Pancreas (tissue), 10 donors: ENCODE data around the gene IGSF21. TPM values are rescaled to one million over a fixed set of nuclear protein-coding genes. Genes with fewer than 3 reads are reported as not detected.
A peak's percentile ranks its signal among the peaks of the same experiment; 100 is the strongest.

Source experiments
- ATAC-seq, 4 donors: fragments of 200-7000 bp; cut with Tn5 transposase; one replicate each; pipeline versions ENCODE4 v1.8.0 to v1.9.1; 2020; ENCODE audit warnings: mild to moderate bottlenecking in 4 of 4, moderate library complexity in 4 of 4
- DNase-seq, 6 donors: peaks; one replicate each; pipeline ENCODE4 v3.0.0-alpha.2; 2020
- FAIRE-seq: peaks from 2 replicates; lab custom pipeline; 2012; peaks lifted over from hg19 to GRCh38; lab: Jason Lieb, UNC
- H3K27ac ChIP-seq, 4 donors: fragments of 200-600 bp; sonication (generic); 1 replicate in 3 of 4; 2 replicates in 1 of 4; pipeline versions ENCODE4 v1.5.0 to v1.8.0; 2020
- H3K27me3 ChIP-seq, 4 donors: fragments of 200-600 bp; one replicate each; pipeline ENCODE4 v1.8.0; 2021
- H3K36me3 ChIP-seq, 3 donors: fragments of 200-600 bp; sonication (generic) in 1 of 3; one replicate each; pipeline versions ENCODE4 v1.5.0 to v1.8.0; 2020 to 2021
- H3K4me1 ChIP-seq, 3 donors: fragments of 200-600 bp; one replicate each; pipeline ENCODE4 v1.8.0; 2021
- H3K4me3 ChIP-seq, 4 donors: fragments of 200-600 bp; sonication (generic) in 2 of 4; one replicate each; pipeline versions ENCODE4 v1.5.0 to v1.8.0; 2020 to 2021
- H3K9me3 ChIP-seq, 4 donors: fragments of 200-600 bp; one replicate each; pipeline ENCODE4 v1.8.0; 2021
- CTCF ChIP-seq, 4 donors: fragments of 200-600 bp; sonication (generic) in 3 of 4; IDR thresholded peaks; one replicate each; pipeline versions ENCODE4 v1.5.0 to v1.8.0; 2021; ENCODE audit warnings: antibody characterized with exemption in 4 of 4
- WGBS, 2 donors: extraction: QIAGEN DNeasy Blood & Tissue Kit; methylation state at CpG; one replicate each; pipeline ENCODE4 v1.1.7; 2013; 5-methylcytosine and 5-hydroxymethylcytosine counted together
- intact Hi-C, 3 donors: fragments of 100-400 bp; cut with DNase I; formaldehyde crosslinking; loops; one replicate each; pipeline versions ENCODE4 v1.11.1 to v1.14.2; 2022
- polyA plus RNA-seq, 2 donors: library from polyadenylated mRNA; stranded (reverse); fragments of 200-250 nt; gene quantifications; one replicate each; pipeline ENCODE4 v1.2.3, GENCODE V29; 2013
- total RNA-seq, 6 donors: library from RNA; stranded (reverse); fragmentation: NEBNext Ultra II Directional in 4 of 6; extraction: Animal tissue kit (Norgen Biotek cat#: 25700) in 4 of 6; gene quantifications; one replicate each; pipeline versions ENCODE4 v1.2.1 to v1.2.4, GENCODE V29; 2021 to 2023
- donor health status: healthy with polysubstance abuse.
- donor health status: DM: no; HTN: no; CAD: no; lungs with moderate emphysema.
- donor health status: DM: no; HTN: no; CAD: no.
- donor health status: control.
- donor health status: control.
- donor health status: Bipolar disorder and iron deficiency.
- donor health status: DM: yes; HTN: yes; CAD: no.
- donor health status: DM: no; HTN: no; CAD: no.
- donor health status: DM: no; HTN: no; CAD: no.
- donor health status: DM: yes; HTN: yes; CAD: no.

Gene IGSF21
- total and polyA plus RNA-seq, 8 donors, result 0.28 to 1.3 (median 0.92) TPM; not detected in 1

GRCh38 chr1:18116777-18117176, 9.2 kb downstream of the IGSF21 start:
- Histone ChIP-seq H3K27ac (no peak overlapping the region), H3K9me3 (no peaks in the 10 kb centered on the region), H3K27me3 (peaks cover 0 to 11% (median 0%) of the 10 kb centered on the region in 4 donors), H3K36me3 (no peaks in the 10 kb centered on the region), H3K4me1 (no peaks in the 10 kb centered on the region), H3K4me3 (no peak overlapping the region)
- WGBS, 2 donors, result 75 to 82% methylated on average over 1 of the region's 1 CpG
- FAIRE-seq, result no peak
- no peak for DNase-seq
- ATAC-seq, result no peak
- no peak for TF ChIP-seq CTCF (IDR thresholded peaks at IDR 0.05)
- intact Hi-C loops, result no loop called here

- Histone ChIP-seq H3K4me3 (no peak overlapping the region), H3K27me3 (peaks cover 0 to 7% (median 0%) of the 10 kb centered on the region in 4 donors), H3K36me3 (no peaks in the 10 kb centered on the region), H3K4me1 (no peaks in the 10 kb centered on the region), H3K9me3 (no peaks in the 10 kb centered on the region), H3K27ac (no peak overlapping the region)
- WGBS, 2 donors, result 36 to 37% methylated on average over 13 of the region's 13 CpGs
- TF ChIP-seq CTCF (IDR thresholded peaks at IDR 0.05), result no peak
- peak in 2 of 4 donors; percentile 25 to 62 for ATAC-seq
- intact Hi-C loops, result no loop called here
- FAIRE-seq, result no peak
- DNase-seq, result no peak
Observed at GRCh38 chr1:18118078-18118477, 10.5 kb downstream of the IGSF21 start.

- no peak for DNase-seq
- Histone ChIP-seq H3K9me3 (no peaks in the 10 kb centered on the region), H3K4me3 (no peak overlapping the region), H3K4me1 (no peaks in the 10 kb centered on the region), H3K36me3 (no peaks in the 10 kb centered on the region), H3K27ac (no peak overlapping the region), H3K27me3 (peaks cover 0 to 7% (median 0%) of the 10 kb centered on the region in 4 donors)
- FAIRE-seq, result no peak
- 19 to 23% methylated on average over 3 of the region's 3 CpGs for WGBS, 2 donors
- ATAC-seq, result peak in 1 of 4 donors; percentile 14
- no peak for TF ChIP-seq CTCF (IDR thresholded peaks at IDR 0.05)
- intact Hi-C loops, result no loop called here
Observed at GRCh38 chr1:18118491-18118890, 10.9 kb downstream of the IGSF21 start.

- Histone ChIP-seq H3K27me3 (peaks cover 0 to 7% (median 0%) of the 10 kb centered on the region in 4 donors), H3K9me3 (no peaks in the 10 kb centered on the region), H3K36me3 (no peaks in the 10 kb centered on the region), H3K4me1 (no peaks in the 10 kb centered on the region), H3K27ac (no peak overlapping the region), H3K4me3 (no peak overlapping the region)
- WGBS, 2 donors, result 58 to 71% methylated on average over 3 of the region's 3 CpGs
- intact Hi-C loops, result no loop called here
- no peak for FAIRE-seq
- ATAC-seq, result no peak
- DNase-seq, result no peak
- no peak for TF ChIP-seq CTCF (IDR thresholded peaks at IDR 0.05)
Observed at GRCh38 chr1:18119289-18119688, 11.7 kb downstream of the IGSF21 start.

- TF ChIP-seq CTCF (IDR thresholded peaks at IDR 0.05), result no peak
- Histone ChIP-seq H3K27me3 (peaks cover 0 to 7% (median 0%) of the 10 kb centered on the region in 4 donors), H3K36me3 (no peaks in the 10 kb centered on the region), H3K4me1 (no peaks in the 10 kb centered on the region), H3K4me3 (no peak overlapping the region), H3K27ac (no peak overlapping the region), H3K9me3 (no peaks in the 10 kb centered on the region)
- intact Hi-C loops, result no loop called here
- ATAC-seq (no peak), DNase-seq (no peak), FAIRE-seq (no peak)
- 21% methylated on average over 6 of the region's 6 CpGs for WGBS, 2 donors
Observed at GRCh38 chr1:18119771-18120377, 12.3 kb downstream of the IGSF21 start.
